ENCODE data around the gene ODAD3.
"Not testable (repeated sequence)": the region's sequence is repeated elsewhere in the genome, so short reads cannot be mapped to it uniquely, and the experiment has no call there.

The ODAD3 gene

DNA sequence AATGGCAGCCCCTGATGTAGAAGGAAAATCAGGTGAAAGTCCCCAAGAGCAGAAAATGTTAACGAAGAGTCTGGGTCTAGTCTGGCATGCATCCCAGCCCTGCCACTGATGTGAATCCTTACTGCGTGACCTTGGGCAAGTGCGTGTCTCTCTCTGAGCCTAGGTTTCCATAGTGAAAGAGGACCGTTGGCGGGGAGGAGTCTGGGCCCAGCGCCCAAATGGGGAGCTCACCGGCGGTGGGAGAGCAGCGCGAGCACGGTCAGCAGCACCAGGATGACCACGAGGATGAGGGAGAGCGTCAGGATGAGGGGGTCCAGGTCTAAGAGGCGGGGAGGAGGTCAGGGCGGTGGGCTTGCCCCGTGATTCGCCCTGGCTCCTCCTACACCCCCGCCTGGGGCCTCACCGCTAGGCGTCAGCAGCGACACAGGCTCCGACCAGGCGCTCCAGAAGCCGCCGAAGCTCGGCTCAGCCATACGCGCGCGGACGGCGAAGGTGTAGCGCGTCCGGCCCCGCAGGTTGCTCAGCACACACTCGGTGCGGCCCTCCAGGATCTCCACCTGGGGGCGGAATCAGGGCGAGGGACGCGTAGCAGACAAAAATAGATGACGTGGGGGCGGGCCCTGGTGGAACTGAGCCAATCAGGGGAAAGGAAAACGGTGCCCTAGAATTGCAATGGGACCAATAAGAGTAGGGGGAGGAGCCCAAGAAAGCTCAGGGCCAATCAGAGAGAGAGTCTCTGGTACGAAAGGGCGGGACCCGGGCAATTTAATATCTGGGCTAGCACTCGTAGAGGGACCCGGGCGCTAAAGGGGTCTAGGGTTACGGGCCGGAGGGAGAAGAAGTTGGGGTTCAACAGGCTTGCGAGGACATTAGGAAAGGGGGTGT, 54.0 kb downstream of the ODAD3 start:
- peak overlapping the region; percentile 94 for H3K27ac ChIP-seq (ENCODE audit: low read depth, low read length, severe bottlenecking)
- H3K4me3 ChIP-seq (ENCODE audit: extremely low read depth, insufficient read depth, low read length, poor library complexity, severe bottlenecking), result peak overlapping the region; percentile 52
- no peaks in the 10 kb centered on the region for H3K9me3 ChIP-seq (ENCODE audit: control insufficient read depth, low read length)
- H3K36me3 ChIP-seq (ENCODE audit: control insufficient read depth, insufficient read depth, low read length), result peaks cover 22% of the 10 kb centered on the region
- H3K4me1 ChIP-seq (ENCODE audit: control insufficient read depth, insufficient read depth, low read length, poor library complexity, severe bottlenecking), result peaks cover 10% of the 10 kb centered on the region
- WGBS, 2 experiments (ENCODE audit: insufficient coverage in 2 of 2), result 5 to 6% methylated on average over 36 to 53 of the region's 54 CpGs

DNA sequence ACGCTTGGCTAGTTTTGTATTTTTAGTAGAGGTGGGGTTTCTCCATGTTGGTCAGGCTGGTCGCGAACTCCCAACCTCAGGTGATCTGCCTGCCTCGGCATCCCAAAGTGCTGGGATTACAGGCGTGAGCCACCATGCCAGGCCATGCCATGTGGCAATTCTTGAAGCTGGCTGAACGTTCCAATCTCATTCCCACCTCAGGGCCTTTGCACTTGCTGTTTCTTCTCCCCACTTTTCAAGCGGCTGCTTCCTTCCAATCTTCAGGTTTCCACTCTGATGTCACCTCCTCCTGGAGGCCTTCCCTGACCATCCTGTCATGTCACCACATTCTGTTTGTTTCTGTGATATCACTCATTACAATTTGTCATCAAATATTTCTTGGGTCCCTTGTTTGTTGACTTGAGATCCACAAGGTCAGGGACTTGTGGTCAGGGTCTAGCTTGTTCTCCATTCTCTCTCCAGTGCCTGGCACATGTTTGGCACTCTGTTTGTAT, 55.0 kb downstream of the ODAD3 start:
- Histone ChIP-seq H3K4me1 (ENCODE audit: control insufficient read depth, insufficient read depth, low read length, poor library complexity, severe bottlenecking) (peaks cover 18% of the 10 kb centered on the region), H3K36me3 (ENCODE audit: control insufficient read depth, insufficient read depth, low read length) (peaks cover 24% of the 10 kb centered on the region), H3K27ac (ENCODE audit: low read depth, low read length, severe bottlenecking) (no peak overlapping the region), H3K4me3 (ENCODE audit: extremely low read depth, insufficient read depth, low read length, poor library complexity, severe bottlenecking) (no peak overlapping the region), H3K9me3 (ENCODE audit: control insufficient read depth, low read length) (no peaks in the 10 kb centered on the region)
- WGBS, 2 experiments (ENCODE audit: insufficient coverage in 2 of 2), result 92 to 97% methylated on average over 6 of the region's 7 CpGs

DNA sequence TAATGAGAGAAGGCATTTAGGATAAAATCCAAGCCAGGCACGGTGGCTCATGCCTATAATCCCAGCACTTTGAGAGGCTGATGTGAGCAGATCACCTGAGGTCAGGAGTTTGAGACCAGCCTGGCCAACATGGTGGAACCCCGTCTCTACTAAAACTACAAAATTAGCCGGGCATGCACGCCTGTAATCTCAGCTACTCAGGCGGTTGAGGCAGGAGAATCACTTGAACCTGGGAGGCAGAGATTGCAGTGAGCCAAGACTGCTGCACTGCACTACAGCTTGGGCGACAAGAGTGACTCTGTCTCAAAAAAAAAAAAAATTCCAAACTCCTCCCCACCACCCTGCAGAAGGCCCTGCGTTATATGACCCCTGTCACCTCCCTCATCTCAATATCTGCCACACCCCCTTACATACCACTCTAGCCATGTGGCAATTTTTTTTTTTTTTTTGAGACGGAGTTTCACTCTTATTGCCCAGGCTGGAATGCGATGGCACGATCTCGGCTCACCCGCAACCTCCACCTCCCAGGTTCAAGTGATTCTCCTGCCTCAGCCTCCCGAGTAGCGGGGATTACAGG, 55.6 kb downstream of the ODAD3 start:
- peaks cover 24% of the 10 kb centered on the region for H3K36me3 ChIP-seq (ENCODE audit: control insufficient read depth, insufficient read depth, low read length)
- not testable (repeated sequence) for H3K4me3 ChIP-seq (ENCODE audit: extremely low read depth, insufficient read depth, low read length, poor library complexity, severe bottlenecking); H3K27ac ChIP-seq (ENCODE audit: low read depth, low read length, severe bottlenecking); H3K9me3 ChIP-seq (ENCODE audit: control insufficient read depth, low read length)
- H3K4me1 ChIP-seq (ENCODE audit: control insufficient read depth, insufficient read depth, low read length, poor library complexity, severe bottlenecking), result peaks cover 15% of the 10 kb centered on the region
- 86 to 95% methylated on average over 10 to 13 of the region's 14 CpGs for WGBS, 2 experiments (ENCODE audit: insufficient coverage in 2 of 2)

DNA sequence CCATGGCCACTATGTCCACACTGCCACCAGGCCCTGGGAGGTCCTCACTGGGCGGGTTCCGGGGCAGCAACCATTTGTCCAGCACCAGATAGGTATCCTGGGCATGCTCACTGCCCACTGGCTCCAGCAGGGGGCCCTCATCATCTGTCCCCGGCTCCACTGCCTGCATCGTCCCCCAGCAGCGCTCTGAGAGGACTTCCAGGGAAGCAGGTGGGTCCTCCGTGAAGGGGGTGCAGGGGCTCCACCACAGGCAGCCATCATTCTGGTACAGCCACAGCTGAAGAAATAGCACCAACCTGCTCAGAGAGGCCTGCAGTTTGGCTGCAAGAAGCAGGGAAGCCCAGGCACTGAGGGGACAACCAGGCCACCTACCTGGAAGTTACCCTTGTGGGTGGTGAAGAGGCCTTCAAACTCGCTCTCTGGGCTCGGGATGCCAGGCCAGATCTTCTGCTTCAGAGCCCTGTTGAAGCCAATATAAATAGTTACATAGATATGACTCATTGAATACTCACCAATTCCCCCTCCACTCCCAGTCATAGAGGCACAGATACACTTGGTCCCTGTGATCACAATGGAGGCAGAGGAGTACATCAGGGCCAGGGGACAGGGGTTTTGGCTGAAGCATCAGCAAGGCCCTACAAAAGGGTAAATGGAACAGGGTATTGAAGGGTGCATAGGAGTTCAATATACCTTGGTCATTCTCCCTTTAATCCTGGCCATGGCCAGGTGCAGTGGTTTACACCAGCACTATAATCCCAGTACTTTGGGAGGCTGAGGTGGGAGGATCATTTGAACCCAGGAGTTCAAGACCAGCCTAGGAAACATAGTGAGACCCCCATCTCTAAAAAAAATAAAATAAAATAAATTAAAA, 56.4 kb downstream of the ODAD3 start:
- Histone ChIP-seq H3K4me1 (ENCODE audit: control insufficient read depth, insufficient read depth, low read length, poor library complexity, severe bottlenecking) (peaks cover 17% of the 10 kb centered on the region), H3K4me3 (ENCODE audit: extremely low read depth, insufficient read depth, low read length, poor library complexity, severe bottlenecking) (no peak overlapping the region), H3K27ac (ENCODE audit: low read depth, low read length, severe bottlenecking) (no peak overlapping the region), H3K36me3 (ENCODE audit: control insufficient read depth, insufficient read depth, low read length) (peaks cover 24% of the 10 kb centered on the region), H3K9me3 (ENCODE audit: control insufficient read depth, low read length) (no peaks in the 10 kb centered on the region)
- WGBS, 2 experiments (ENCODE audit: insufficient coverage in 2 of 2), result 59 to 67% methylated on average over 6 to 8 of the region's 8 CpGs

DNA sequence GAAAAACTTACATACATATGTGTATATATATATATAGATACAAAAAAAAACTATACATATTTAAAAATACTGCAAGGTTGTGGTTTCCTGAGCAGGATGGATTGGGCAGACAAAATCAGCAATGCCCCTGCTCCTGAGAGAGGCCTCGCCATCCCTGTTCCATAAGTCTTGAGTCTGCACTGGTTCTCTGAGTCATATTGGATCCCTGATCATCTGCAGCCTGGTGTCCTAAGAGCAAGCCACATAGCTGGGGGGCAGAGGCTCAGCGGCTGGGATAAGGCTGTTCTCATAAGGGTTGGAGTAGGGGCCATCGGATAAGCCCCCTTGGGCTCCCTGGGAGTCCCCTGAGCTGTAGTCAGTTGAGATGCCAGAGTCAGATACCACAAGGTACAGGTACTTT, 57.2 kb downstream of the ODAD3 start:
- peaks cover 17% of the 10 kb centered on the region for H3K4me1 ChIP-seq (ENCODE audit: control insufficient read depth, insufficient read depth, low read length, poor library complexity, severe bottlenecking)
- H3K27ac ChIP-seq (ENCODE audit: low read depth, low read length, severe bottlenecking), result no peak overlapping the region
- peaks cover 24% of the 10 kb centered on the region for H3K36me3 ChIP-seq (ENCODE audit: control insufficient read depth, insufficient read depth, low read length)
- 95 to 100% methylated on average over 2 to 3 of the region's 3 CpGs for WGBS, 2 experiments (ENCODE audit: insufficient coverage in 2 of 2)
- H3K9me3 ChIP-seq (ENCODE audit: control insufficient read depth, low read length), result no peaks in the 10 kb centered on the region
- H3K4me3 ChIP-seq (ENCODE audit: extremely low read depth, insufficient read depth, low read length, poor library complexity, severe bottlenecking), result no peak overlapping the region

DNA sequence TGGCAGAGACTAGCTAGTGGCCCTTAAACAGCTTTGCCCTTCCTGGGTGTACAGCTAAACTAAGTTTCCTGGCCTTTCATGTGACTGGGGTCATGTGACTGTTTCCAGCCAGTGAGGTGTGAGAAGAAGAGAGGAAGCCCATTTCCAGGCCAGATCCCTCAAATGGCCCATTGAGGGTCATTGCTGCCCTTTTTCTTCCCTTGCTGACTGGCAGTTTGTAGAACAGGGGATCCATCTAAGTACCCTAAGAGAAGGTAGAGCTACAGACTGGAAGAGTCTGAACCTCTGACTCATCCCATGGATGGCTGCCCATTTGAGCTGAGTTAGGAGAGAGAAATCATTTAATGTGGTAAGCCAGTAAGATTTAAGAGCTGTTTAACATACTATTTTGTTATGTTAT, 57.7 kb downstream of the ODAD3 start:
- Histone ChIP-seq H3K27ac (ENCODE audit: low read depth, low read length, severe bottlenecking) (peak overlapping the region; percentile 16), H3K9me3 (ENCODE audit: control insufficient read depth, low read length) (no peaks in the 10 kb centered on the region), H3K4me1 (ENCODE audit: control insufficient read depth, insufficient read depth, low read length, poor library complexity, severe bottlenecking) (peaks cover 17% of the 10 kb centered on the region), H3K4me3 (ENCODE audit: extremely low read depth, insufficient read depth, low read length, poor library complexity, severe bottlenecking) (no peak overlapping the region), H3K36me3 (ENCODE audit: control insufficient read depth, insufficient read depth, low read length) (peaks cover 24% of the 10 kb centered on the region)

DNA sequence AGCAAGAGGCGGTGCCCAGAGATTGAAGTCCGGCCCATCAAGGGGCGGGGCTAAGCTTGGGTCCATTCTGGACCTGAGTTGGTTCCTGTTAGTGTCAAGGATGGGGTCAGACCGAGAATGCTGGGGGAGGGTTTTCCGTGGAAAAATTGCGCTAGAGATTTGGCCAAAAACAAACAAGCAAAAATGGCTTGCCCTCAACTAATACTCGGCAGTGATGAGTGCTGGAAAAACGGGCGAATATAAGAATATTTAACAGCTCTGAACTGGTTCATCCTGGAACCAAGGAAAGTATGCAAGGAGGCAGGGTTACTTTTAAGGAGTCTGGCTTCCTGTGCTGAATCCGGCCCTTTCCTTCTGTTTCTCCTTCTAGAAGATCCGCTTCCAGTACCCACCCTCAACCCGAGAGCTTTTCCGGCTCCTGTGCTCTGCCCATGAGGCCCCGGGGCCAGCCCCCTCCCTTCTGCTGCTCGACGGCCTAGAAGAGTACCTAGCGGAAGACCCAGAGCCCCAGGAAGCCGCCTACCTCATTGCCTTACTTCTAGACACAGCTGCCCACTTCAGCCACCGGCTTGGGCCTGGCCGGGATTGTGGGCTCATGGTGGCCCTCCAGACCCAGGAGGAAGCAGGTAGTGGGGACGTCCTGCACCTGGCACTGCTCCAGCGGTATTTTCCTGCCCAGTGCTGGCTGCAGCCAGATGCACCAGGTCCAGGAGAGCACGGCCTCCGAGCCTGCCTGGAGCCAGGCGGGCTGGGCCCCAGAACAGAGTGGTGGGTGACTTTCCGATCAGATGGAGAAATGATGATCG, 59.6 kb downstream of the ODAD3 start:
- H3K4me3 ChIP-seq (ENCODE audit: extremely low read depth, insufficient read depth, low read length, poor library complexity, severe bottlenecking), result peak overlapping the region; percentile 58
- WGBS, 2 experiments (ENCODE audit: insufficient coverage in 2 of 2), result 38 to 46% methylated on average over 24 to 27 of the region's 27 CpGs

DNA sequence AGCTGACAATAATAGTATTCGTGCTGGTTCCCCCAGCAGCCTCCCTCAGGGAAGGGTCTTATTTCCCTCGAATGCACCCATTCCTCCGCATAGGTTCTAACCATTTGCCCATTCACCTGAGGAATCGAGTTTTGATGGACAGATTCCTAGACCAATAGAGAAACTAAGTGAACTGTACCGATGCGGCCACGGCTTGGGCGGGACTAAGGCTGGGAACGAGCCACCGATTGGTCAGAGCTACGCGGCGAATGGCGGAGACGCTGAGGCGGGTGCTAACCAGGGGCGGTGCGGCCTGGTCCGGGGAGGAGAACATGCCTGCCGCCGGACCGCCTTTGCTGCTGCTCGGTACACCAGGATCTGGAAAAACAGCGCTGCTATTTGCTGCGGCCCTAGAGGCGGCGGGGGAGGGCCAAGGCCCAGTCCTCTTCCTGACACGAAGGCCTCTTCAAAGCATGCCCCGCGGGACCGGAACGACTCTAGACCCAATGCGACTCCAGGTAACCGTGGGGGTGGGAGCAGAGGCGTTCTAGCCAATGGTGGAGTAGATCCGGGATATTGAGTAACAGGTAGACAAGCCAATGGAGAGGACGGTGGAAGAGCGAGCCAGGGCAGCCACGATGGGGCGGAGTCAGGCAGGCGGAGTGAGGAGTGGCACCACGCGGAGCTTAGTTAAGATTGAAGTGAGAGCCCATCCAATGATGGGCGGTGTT, 60.3 kb downstream of the ODAD3 start, which contains the start of gene SWSAP1:
SWSAP1 (plus strand) TSS at position 234 of the 710 bp plus-strand sequence; CDS start at position 249, 15 bp downstream.
- Histone ChIP-seq H3K36me3 (ENCODE audit: control insufficient read depth, insufficient read depth, low read length) (peaks cover 24% of the 10 kb centered on the region), H3K27ac (ENCODE audit: low read depth, low read length, severe bottlenecking) (peak within 1 kb of the TSS; percentile 86), H3K4me1 (ENCODE audit: control insufficient read depth, insufficient read depth, low read length, poor library complexity, severe bottlenecking) (peaks cover 17% of the 10 kb centered on the region), H3K4me3 (ENCODE audit: extremely low read depth, insufficient read depth, low read length, poor library complexity, severe bottlenecking) (peak within 1 kb of the TSS; percentile 58), H3K9me3 (ENCODE audit: control insufficient read depth, low read length) (no peaks in the 10 kb centered on the region)
- 0% methylated on average over 40 to 42 of the region's 44 CpGs for WGBS, 2 experiments (ENCODE audit: insufficient coverage in 2 of 2)

More for the DNA sequence above, 59.6 kb downstream of the ODAD3 start:
- H3K27ac ChIP-seq (ENCODE audit: low read depth, low read length, severe bottlenecking), result peak overlapping the region; percentile 46
- no peaks in the 10 kb centered on the region for H3K9me3 ChIP-seq (ENCODE audit: control insufficient read depth, low read length)
- H3K4me1 ChIP-seq (ENCODE audit: control insufficient read depth, insufficient read depth, low read length, poor library complexity, severe bottlenecking), result peaks cover 17% of the 10 kb centered on the region
- peaks cover 24% of the 10 kb centered on the region for H3K36me3 ChIP-seq (ENCODE audit: control insufficient read depth, insufficient read depth, low read length)

DNA sequence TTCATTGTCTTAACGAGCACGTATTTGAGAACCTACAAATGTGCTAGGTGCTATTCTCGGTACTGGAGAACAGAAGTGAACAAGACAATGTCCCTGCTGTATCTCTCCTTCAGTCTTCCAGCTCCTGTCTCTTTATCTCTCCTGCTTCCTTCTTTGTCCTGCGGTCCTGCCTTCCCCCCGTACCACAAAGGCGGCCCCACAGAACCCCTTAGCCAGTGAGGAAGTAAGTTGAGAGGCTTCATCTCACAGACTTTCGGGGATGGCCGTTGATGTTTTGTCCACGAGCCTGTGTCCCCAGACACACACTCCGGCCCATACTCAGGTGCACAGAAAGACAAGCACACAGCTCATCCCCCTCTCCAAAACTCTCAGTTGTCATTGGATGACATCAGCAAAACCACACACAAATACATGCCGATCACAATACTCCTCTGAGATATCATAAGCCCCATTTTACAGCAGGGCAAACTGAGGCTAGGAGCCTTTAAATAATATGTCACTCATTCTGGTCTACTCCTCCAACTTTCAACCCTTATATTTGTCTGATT, 61.0 kb downstream of the ODAD3 start:
- Histone ChIP-seq H3K36me3 (ENCODE audit: control insufficient read depth, insufficient read depth, low read length) (peaks cover 23% of the 10 kb centered on the region), H3K4me1 (ENCODE audit: control insufficient read depth, insufficient read depth, low read length, poor library complexity, severe bottlenecking) (peaks cover 17% of the 10 kb centered on the region), H3K9me3 (ENCODE audit: control insufficient read depth, low read length) (no peaks in the 10 kb centered on the region), H3K27ac (ENCODE audit: low read depth, low read length, severe bottlenecking) (peak overlapping the region; percentile 79), H3K4me3 (ENCODE audit: extremely low read depth, insufficient read depth, low read length, poor library complexity, severe bottlenecking) (peak overlapping the region; percentile 58)
- WGBS, 2 experiments (ENCODE audit: insufficient coverage in 2 of 2), result 76 to 83% methylated on average over 8 to 11 of the region's 11 CpGs
